SW480 (cell line): Measurements from ENCODE around the gene GRIK4.

Experiments used
- DNase-seq: peaks from one replicate; pipeline ENCODE4 v3.0.0-alpha.2; 2016; ENCODE audit warnings: low spot score

GRIK4 gene

GRCh38 chr11:120811731-120812130 lies 300.2 kb downstream of the GRIK4 start:
- DNase-seq, result no peak

DNA sequence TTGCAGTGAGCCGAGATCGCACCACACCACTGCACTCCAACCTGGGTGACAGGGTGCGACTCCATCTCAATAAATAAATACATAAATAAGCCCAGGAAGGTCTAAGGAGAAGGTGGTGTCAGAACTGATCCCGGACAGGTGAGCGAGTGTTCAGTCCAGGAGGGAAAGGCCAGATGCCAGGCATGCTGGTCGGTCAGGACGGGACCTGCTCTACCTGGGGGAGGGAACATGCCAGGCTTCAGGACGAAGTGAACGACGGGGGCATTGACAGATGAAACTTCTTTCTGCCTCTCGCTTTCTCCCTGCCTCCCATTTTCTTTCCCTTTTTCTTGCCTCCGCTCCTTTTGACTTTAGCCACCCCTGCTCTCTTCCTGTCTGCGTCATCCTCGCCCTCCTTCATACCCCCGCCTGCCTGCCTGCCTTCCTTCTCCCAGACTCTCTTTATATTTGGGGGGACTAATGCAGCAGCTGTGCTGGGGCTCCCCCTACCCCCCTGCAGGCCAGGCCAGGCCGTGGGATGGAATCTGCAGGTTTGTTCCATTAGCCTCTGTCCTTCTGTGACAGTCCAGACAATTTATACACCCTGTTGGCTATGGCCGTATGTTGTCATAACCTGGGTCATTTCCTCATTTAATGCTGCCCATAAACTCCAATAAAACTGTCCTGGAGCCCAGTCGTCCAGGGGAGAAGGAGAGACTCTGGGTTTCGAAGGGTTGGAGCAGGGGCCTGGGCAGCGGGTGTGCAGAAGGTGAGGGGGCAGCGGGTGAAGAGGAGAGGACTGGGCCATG lies 303.2 kb downstream of the GRIK4 start:
- no peak for DNase-seq

DNA sequence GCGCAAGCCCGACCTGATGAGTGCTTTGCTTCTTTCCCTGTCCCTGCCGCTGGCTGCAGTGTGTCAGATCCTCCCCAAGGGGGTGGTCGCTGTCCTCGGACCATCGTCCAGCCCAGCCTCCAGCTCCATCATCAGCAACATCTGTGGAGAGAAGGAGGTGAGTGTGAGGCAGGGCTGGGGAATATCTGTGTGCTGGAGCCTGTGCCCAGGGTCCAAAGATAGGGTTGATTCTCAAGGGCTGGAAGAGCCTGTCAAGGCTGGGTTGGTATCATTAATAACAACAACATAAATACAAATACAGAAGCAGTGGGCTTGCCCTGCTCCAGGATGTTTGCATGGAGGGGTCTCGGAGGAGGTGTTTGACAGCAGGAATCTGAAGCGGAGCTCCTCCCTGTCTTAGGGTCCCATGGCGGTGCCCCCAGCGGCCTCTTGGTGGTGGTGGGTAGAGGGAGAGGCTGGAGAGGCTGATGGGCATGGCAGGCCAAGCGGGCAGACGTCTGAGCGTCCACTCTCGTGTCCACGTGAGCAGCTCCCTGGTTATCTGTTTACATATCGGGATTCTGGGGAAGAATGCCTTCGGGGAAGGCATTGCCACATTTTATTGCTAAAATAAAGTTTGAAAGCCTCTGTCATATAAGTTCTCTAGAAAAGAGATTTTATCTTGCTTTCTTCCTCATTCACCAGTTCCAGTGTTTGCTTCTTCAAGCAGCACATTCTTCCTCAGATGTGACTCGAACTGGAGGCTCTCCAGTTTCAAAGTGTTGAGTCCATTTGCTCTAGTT lies 304.0 kb downstream of the GRIK4 start:
- no peak for DNase-seq

- DNase-seq, result no peak
Measured at GRCh38 chr11:120816176-120816575, 304.6 kb downstream of the GRIK4 start.

DNA sequence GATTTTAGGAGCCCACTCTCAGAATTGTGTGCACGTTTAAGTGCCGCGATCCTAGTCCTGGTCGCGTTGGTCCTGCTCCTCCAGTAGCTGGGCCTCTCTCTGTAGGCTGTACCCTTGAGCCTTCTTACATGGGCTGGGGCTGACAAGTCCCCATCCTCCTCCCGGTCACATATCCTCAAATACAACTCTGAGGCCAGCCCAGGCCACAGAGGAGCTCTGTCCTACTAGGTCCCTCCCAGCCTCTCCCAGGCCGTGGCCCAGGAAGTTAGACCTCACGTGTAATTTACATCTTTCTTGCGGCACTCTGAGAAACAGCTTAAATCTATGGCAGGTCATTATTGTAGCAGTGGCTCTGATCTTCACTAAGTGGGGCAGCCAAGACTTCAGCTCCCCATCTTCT lies 305.2 kb downstream of the GRIK4 start:
- DNase-seq, result no peak

DNA sequence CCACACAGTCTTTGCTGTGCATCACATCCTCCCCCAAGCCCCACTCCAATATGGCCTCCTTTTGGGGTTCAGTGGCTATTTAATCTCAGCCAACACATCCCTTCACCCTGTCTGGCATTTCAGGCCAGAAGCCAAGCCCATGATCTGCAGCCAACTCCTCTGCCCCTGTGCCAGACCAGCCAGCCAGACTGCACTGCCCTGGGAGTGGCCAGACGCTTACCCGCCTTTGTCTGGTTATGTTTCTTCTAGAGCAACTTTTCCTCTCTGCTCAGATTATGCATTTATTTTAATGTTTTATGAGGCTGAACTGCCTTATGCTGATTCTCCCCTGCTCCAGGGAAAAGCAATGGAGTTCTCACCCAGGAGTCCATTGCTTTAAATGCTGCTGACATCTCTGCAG lies 305.6 kb downstream of the GRIK4 start:
- no peak for DNase-seq

DNA sequence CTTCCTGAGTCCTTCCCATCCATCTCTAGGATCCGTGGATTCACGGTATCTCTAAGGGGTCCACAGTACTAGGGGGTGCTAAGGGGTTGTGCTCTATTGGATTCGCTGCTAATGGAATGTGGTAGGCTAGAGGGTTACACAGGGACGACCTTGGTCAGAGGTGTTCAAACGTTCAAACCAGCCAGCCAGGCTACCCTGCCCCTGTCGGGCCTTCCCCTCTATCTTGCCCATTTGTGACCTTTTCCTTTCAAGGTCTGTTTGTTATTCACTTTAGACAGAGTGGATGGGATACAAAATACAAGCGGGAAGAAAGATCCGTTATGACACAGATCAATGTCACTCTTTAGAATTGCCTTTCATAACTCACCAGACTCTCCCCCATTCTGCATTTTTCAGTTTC lies 306.5 kb downstream of the GRIK4 start:
- DNase-seq, result no peak

DNA sequence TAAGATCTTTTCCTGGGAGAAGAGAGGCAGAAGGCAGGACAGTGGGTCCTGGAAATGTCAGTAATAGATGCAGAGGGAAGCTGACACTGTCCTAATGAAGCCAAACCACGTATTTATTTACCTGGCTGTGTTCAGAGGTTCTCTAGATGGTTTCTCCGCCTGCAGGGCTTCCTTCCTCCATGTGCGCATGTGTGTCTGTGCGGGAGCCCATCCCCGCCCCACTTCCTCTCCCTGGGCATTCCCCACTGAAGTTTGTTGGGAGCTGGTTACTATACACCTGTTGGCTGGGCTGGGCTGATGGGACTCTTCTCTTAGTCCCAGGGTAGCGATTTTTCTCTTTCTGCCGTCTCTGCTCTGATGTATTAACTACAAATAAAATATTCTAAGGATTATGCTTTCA lies 307.5 kb downstream of the GRIK4 start:
- peak; percentile 37 for DNase-seq

- no peak for DNase-seq
Measured at GRCh38 chr11:120819437-120820365, 308.2 kb downstream of the GRIK4 start.

DNA sequence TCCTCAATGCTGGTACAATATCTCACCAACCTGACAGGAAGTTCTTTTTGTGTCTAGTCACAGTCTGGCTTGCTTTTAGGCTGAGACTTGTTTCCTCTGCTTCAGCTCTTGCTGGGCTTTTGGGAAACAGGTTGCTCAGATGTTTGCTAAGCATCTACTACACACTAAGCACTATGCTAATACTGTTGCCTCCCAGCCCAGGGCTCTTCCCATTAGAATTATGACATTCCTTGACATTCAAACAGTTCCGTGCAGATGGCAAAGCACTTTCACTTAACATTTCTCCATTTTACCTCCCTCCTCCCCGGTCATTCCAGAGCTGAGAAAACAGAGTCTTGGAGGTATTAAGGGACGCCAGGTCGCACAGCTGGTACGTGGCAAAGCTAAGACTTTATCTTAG lies 311.6 kb downstream of the GRIK4 start:
- DNase-seq, result no peak

DNA sequence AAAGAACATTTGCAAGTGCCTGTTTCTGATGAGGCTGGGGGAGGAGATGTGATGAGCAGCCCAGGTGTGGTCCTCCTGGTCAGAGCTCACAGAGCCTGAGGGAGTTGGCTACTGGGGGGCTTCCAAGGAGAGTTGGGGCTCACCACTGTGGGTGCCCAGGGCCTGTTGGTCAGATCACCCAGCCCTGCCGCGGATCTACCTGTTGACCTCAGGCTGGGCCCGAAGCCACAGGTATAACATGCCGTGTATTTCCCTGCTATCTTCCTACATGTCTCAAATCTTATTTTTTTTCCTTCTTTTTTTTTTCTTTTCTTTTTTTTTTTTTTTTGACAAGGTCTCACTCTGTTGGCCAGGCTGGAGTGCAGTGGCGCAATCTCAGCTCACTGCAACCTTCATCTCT lies 312.7 kb downstream of the GRIK4 start:
- no peak for DNase-seq

DNA sequence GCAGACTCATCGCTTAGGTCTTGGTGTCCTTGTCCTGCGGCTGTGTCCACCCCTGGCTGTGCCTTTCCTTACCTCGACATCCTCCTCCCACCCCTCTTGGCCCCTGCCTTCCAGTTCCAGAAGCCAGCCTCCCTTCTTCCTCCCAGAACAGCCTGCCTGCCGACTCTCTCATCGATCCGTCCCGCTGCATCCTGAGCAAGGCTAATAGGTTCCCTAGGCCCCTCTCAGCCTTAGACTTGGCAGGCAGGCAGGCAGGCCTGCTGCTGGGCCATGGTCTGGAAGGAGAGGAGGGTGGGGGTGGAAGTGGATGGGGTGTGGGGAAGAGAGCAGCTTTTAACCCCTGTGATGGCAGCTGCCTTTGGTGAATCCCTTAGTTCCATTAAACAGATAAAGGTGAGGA lies 315.6 kb downstream of the GRIK4 start:
- DNase-seq, result no peak

- no peak for DNase-seq
Measured at GRCh38 chr11:120827820-120828219, 316.3 kb downstream of the GRIK4 start.

DNA sequence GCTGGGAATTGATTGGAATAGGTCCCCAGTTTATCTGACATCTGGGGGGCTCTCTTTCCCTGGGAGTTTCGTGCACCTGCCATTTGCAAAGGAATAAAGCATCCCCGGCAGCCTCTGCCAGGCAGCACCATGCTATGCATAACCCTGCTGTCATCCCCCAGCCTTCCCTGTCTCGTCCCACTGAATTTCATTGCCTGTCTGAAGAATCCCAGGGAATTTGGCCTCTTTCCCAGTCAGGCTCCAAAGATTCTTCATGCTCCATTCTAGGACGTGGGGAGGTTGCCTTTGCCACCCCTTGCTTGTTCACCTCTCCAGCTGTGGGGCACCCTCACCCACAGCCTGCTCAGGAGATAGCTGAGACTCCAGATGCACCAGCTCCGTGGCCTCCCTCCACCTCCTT lies 317.3 kb downstream of the GRIK4 start:
- DNase-seq, result no peak

DNA sequence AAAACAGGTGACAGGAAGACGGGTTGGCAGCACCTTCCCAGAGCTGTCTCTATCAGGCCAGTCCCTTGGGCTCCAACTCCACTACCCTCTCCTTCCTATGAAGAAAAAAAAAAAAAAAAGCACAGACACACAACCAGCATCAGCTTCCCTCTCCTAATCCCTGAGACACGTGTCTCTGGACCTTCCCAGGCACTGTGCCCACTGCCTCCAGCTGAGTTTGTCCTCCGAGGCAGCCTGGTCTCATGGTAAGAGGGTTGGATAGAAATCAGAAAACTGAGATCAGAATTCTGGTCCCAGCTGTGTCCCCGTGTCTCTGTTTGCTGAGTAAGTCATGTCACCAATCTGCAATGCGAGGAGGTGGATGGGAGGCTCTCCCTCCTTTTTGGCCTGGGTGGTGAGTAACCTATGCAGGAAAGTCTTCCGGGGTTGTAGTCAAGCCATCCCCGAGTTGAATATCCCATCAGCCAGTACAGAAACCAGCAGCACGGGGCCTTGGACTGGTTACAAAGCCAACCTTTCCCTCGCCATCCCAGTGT lies 318.6 kb downstream of the GRIK4 start:
- no peak for DNase-seq

DNA sequence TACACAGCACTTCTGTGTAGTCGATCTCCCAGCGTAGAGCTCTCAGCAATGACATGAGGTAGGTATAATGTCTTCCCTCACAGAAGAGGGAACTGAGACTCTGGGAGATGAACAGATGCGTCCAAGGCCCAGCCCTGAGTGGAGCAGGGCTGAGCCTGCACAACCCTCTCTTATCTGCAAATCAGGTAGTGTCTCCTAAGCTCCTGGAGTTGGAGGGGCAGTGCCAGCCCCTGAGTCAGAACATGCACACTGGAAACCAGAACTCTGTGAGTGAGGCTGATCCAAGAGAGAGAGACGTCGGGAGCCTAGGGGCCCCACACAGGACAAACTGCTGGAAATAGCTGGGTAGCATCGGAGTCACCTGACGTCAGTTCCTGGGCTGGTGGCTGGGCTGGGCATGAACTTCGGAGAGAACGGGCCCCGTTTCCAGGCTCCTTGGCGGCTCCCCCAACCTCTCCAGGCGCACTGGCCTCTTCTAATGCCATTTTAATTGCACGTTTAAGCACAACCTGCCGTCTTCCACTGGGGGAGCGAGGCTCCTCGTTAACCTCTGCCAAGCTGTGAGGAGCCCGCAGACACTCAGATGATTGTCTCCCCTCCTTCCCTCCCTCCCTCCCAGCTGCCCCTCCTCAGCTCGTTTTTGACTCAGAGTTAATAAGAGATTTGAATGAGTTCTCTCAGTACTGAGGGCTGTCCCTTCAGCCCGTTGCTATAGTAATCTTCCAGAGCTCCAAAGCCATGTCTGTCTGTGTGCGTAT lies 321.1 kb downstream of the GRIK4 start:
- DNase-seq, result no peak

DNA sequence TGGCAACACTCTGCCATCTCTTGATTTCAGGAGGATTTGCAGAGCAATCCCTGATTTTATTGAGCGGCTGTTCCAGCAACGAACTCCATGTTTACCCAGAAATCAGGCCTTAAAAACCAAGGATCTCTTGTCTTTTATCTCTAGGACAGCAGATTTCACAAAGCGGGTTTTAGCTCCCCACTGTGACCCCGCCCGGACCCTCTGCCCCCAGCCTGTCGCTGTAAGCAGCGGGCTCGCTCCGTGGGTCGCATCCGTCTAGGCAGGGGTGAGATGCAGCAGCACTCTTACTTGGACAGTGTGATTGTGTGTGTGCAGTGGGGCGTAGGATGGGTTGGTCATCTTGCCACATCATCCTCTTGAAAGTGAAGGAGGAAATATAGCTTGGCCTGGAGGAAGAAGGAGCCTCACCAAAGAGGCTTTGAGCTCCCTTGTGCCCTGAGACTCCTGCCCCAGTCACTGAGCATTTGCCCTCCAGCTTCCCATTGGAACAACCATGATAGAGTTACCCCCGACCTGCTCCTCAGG lies 323.2 kb downstream of the GRIK4 start:
- no peak for DNase-seq

DNA sequence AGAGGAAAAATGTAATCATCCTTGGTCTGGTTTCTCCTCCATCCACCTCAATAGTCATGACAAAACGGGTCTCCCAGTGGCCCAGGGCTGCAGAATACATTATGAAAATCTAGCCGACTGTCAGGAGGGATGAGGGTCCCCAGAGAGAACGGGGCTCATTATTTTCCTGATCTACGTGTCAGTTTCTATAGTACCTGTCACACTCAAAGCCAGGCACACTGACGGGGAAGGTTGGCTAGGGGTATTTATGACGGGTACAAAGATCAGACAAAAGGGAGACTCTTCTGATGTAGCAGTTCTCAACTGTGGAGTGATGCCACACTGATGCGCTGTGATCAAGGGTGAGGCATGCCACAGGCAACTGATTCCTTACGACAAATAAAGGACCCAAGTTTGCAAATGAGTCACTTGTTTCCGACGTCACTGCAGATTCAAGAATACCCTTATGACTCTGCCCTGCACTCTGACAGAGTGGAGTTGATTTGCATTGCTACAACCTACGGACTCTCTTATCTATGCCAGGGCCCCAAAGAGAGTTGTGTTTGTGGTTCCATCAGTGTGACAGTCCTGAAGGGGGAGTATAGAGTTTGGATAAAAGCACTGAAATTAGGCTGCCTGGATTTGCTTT lies 324.2 kb downstream of the GRIK4 start:
- no peak for DNase-seq

DNA sequence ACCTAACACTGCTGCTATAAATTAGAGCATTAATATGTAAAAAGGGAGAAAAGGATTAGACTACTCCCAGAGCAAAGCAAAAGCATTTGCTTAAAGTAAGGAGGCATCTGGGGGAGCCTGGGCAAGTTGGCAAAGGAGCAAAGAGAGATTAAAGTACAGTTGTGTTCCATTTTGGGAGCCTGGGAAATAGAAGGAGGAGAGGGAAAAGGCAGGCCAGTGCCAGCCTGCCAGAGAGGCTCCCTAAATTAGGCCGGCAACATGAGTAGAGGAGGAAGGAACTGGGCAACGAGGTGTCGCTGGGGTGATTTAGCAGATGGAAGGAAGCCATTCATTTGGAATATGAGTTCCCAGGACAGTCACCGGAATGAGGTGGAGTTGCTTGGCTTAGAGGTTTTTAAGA lies 326.1 kb downstream of the GRIK4 start:
- no peak for DNase-seq

DNA sequence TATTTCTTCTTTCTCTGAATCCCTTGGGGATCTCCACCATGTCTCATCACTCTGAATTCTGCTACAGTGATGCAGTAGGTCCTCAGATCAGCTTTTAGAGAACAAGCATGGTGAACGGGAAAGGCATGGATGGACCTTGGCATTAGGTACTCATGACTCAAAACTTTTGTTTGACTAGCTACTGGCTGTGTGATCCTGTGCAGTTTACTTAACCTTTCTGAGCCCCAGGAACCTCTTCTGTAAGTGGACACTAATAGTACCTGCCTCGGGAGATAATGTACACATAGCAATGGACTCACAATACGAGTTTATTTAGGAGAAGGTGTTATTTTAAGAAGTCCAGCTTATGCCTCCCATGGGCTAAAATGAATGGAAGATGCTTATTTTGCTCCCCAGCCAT lies 327.7 kb downstream of the GRIK4 start:
- no peak for DNase-seq
